CD4-positive, alpha-beta T cell treated with Interleukin-10 for 1 hour (primary cell): Measurements from ENCODE around the gene EML5.
"Not testable (repeated sequence)": the region's sequence is repeated elsewhere in the genome, so short reads cannot be mapped to it uniquely, and the experiment has no call there.

ENCODE experiments used
- DNase-seq: peaks from one replicate; pipeline ENCODE4 v3.0.0-alpha.2; 2020

The EML5 gene

GRCh38 chr14:88792473-88793258, at the start of gene EML5:
Gene EML5, minus strand, starts transcription at chr14:88792953. Its CDS starts 450 bp downstream, at chr14:88792503.
- DNase-seq, result peak; percentile 87

GRCh38 chr14:88842414-88842813, 49.7 kb upstream of the EML5 start:
- no peak for DNase-seq

- DNase-seq, result no peak
These were observed 49.0 kb upstream of the EML5 start for GRCh38 chr14:88841741-88842140.

- no peak for DNase-seq
These were observed 48.2 kb upstream of the EML5 start for GRCh38 chr14:88840926-88841325.

- no peak for DNase-seq
These were observed 45.3 kb upstream of the EML5 start for GRCh38 chr14:88838015-88838414.

DNA sequence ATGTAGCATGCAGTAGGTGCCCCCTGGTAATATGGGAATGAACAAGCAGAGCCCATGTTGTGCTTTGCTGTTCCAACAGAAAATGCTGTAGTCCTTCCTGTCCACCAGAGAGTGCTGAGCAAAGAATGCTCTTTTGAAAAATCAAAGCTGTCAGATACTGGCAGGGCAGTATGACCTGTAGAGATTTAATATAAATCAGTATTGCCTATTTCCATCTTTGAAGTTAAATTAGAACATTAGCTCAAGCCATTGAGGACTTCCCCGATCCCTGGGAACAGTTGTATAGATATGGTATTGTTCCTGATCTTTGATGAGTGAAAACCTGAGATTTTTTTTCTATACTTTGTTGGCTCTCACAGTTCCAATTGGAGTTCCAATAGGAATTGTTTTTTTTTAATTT, 44.7 kb upstream of the EML5 start:
- no peak for DNase-seq

DNA sequence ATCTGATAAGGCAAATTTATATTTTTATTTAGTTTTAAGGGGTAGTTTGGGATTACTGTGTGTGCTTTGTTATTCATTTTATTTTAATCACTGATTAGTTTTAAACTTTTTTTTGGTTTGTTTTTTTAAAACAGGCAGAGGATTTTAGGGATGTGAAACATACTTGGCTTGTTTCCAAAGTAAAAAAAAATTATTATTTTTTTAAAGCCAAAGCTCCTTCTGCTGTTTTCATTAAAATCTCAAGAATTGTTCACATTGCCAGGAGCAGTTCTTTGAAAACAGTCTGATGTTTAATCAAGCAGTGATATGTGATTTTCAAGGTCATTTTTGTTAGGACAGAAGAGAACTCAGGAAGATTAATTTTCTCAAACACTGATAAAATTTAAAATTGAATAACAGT, 42.9 kb upstream of the EML5 start:
- no peak for DNase-seq

- DNase-seq, result no peak
These were observed 42.2 kb upstream of the EML5 start for GRCh38 chr14:88834883-88835431.

DNA sequence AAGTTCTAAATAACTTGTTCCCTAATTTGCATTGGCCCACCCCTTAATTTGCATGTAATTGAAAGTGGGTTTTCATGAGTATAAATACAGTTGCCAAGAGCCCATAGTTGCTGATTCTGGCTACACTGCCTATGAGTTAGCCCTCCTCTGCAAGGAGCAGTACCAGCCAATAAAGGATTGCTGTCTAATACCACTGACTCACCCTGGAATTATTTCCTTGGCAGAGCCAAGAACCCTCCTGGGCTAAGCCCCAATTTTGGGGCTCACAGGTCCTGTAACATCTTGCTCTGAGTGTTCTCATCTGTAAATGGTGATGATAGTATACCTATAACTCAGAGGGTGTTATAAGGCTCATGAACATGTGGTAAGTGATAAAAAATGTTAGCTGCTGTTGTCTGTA, 38.5 kb upstream of the EML5 start:
- DNase-seq, result no peak

- DNase-seq, result no peak
These were observed 37.0 kb upstream of the EML5 start for GRCh38 chr14:88829685-88830302.

- no peak for DNase-seq
These were observed 36.4 kb upstream of the EML5 start for GRCh38 chr14:88829188-88829587.

DNA sequence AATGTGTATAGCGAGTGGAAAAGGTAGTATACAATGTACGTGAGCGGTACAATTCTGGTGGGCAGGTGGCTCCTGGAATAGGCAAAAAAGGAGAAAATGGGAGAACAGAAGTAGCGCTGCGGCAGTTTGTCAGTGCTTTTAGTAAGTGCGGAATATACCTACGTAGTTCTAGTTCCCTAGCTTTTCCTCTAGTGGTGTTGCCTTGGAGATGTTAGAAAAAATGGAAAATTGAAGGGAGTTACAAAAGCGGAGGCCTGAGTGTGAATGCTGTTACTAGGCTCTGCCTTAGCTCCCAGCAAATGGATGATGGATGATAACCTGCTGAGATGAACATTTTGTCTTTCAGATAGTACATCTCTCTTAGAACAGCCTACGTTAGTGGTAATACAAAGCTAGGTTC, 32.8 kb upstream of the EML5 start:
- no peak for DNase-seq

GRCh38 chr14:88825078-88825458, 32.3 kb upstream of the EML5 start:
- no peak for DNase-seq

GRCh38 chr14:88824314-88825077, 31.7 kb upstream of the EML5 start, which contains the start of gene TTC8:
Gene TTC8, plus strand, starts transcription at chr14:88824651. Its CDS starts 57 bp downstream, at chr14:88824708.
- DNase-seq, result peak; percentile 87

- no peak for DNase-seq
These were observed 31.2 kb upstream of the EML5 start for GRCh38 chr14:88823968-88824313.

DNA sequence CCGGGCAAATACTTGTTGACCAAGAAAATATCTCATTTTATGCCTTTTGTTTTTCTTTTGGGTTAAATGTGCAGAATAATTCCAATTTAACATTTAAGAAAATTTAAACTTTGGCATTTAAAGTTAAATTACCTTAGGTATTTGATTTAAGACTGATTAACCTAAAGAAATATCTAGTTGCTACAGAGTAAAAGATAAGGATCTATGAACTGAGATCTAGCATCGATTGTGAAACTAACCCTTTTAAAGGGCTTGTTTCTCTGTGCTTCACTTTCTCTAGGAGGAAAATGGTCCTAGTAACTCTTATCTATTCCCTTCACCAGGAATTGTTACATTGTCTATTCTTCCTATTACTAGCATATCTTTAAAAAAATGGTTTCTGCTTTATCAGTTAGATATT, 29.1 kb upstream of the EML5 start:
- no peak for DNase-seq

DNA sequence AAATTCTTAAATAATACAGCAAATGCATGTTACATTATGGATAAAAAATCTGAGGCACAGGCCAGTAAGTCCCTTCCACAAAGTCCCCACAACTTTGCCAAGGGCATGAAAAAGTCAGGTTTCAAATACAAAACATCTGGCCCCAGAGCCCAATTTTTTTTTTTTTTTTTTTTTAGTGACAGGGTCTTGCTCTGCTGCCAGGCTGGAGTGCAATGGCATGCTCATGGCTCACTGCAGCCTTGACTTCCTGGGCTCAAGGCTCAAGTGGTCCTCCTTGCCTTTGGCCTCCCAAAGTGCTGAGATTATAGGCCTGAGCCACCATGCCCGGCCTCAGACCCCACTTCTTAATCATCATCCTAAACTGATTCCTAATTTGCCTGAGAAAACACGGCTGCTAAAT, 28.6 kb upstream of the EML5 start:
- no peak for DNase-seq

DNA sequence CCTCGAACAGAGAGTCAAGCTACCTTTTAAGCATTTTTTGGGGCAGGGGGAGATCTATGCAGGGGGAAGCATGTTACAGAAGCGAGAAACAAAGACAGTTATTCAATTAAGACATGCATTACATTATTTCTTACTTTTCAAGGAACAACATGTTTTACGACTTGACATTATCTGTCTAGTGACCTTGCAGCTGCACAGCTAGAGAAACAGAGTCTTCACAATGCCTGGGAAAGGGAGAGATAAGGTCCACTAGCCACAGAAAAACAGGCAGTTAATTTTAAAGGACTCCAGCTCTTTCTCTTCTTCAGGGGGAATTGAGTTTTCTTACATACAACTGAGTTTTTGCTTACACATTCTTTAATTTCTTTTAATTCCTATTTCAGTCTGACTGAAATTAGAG, 26.9 kb upstream of the EML5 start:
- not testable (repeated sequence) for DNase-seq

DNA sequence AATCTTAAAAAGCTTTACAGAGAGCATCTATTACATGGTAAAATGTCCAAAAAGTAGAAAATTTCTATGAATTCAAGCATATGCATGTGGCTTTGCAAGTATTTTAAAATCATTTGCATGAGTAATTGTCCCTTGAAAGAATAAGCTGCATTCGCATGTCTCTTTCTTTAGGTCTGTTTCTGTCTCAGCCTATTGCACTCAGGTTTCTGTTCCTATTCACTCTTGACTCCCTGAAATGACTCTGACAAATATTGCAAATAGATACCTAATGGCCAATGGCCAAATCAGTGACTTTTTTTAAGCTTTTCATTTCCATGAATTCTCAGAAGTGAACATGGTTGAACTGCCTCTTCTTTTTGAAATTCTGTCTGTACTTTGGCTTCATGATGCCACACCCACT, 25.3 kb upstream of the EML5 start:
- DNase-seq, result no peak

DNA sequence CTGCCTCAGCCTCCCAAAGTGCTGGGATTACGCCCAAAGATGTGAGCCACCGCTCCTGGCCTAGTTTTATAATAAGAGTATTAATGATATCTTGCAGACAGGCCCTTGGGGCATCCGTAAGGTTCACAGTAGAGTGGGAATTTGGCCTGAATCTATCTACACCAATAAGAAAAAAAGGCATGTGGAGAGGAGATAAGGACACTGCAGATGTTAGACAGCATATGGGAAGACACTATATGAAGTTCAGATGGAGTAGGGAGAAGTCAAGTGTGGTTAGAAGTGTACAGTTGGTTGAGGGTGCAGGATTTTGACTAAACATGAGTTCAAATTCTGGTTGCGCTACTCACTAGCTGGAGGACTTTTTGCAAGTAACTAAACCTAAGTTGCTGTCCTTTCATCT, 23.2 kb upstream of the EML5 start:
- no peak for DNase-seq

- no peak for DNase-seq
These were observed 15.6 kb upstream of the EML5 start for GRCh38 chr14:88808359-88808758.

DNA sequence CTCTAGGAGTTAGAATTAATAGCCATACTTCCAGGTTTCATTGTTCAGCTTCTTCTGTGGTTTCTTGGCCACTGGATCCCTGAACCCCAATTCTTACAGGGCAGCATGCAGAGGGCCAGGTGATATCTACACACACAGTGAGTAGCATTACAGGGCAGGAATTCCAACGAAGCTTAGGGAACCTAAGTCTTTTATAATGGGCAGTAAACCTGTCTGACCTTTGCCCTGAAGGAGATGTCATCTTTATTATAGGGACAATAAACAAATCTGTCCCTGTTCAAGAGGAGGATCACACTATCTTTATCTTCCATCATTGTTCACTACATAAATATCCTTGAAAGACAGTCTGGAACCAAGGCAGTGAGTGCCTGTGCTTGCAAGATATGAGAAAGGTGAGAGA, 11.7 kb upstream of the EML5 start:
- DNase-seq, result no peak

DNA sequence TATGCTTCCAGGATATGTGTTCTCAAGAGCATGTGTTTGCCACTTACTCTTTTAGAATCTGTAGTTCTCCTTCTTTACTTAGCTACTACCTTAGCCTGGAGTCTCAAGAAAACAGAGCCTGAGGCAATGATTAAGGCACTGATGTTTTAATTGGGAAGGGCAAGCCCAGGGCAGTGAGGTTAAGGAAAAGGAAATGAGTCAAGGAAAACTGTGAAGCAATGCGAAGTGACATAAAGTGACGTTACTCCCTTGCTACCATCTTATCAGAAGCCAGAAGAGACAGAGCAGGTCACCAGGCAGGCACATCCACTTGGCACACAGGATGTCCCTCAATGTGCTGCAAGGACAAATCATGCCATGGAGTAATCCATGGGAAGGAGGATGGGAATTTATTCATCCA, 11.3 kb upstream of the EML5 start:
- no peak for DNase-seq

GRCh38 chr14:88802596-88802995, 9.8 kb upstream of the EML5 start:
- DNase-seq, result no peak
